Loucy (cell line): ENCODE measurements around the gene PLA2G4F.

Experiments used
- H2AFZ ChIP-seq: fragments of 200-600 bp; sonication (generic); 2 replicates; pipeline ENCODE4 v1.6.0; 2016; ENCODE audit warnings: antibody characterized with exemption, mild to moderate bottlenecking, low read length, moderate library complexity
- H3F3A ChIP-seq: fragments of 200-600 bp; 2 replicates; pipeline ENCODE4 v1.6.0; 2016; ENCODE audit warnings: antibody characterized with exemption, low read depth, mild to moderate bottlenecking
- H3K27me3 ChIP-seq: fragments of 200-600 bp; sonication (generic); 2 replicates; pipeline ENCODE4 v1.6.1; 2014; ENCODE audit warnings: low read length, mild to moderate bottlenecking; ENCODE audit not compliant: insufficient read depth, poor library complexity, severe bottlenecking
- H3K36me3 ChIP-seq: fragments of 200-600 bp; sonication (generic); 2 replicates; pipeline ENCODE4 v1.6.1; 2016; ENCODE audit warnings: low read length; ENCODE audit not compliant: insufficient read depth
- H3K4me1 ChIP-seq: fragments of 200-600 bp; sonication (generic); 2 replicates; pipeline ENCODE4 v1.5.1; 2014; ENCODE audit warnings: low read length, mild to moderate bottlenecking; ENCODE audit not compliant: insufficient read depth, poor library complexity, severe bottlenecking
- H3K4me2 ChIP-seq: fragments of 200-600 bp; sonication (generic); 2 replicates; pipeline ENCODE4 v1.6.0; 2014; ENCODE audit warnings: antibody characterized with exemption, low read length, low read depth, mild to moderate bottlenecking; ENCODE audit not compliant: poor library complexity, severe bottlenecking
- H3K4me3 ChIP-seq: fragments of 200-600 bp; sonication (generic); 2 replicates; pipeline ENCODE4 v1.5.1; 2014; ENCODE audit warnings: low read length, mild to moderate bottlenecking, mixed read lengths; ENCODE audit not compliant: poor library complexity, severe bottlenecking
- H3K79me2 ChIP-seq: fragments of 200-600 bp; sonication (generic); 2 replicates; pipeline ENCODE4 v1.6.1; 2014; ENCODE audit warnings: low read length; ENCODE audit not compliant: insufficient read depth
- H3K9ac ChIP-seq: fragments of 200-600 bp; sonication (generic); 2 replicates; pipeline ENCODE4 v1.6.0; 2014; ENCODE audit warnings: mild to moderate bottlenecking, low read depth, low read length, moderate library complexity; ENCODE audit not compliant: poor library complexity, severe bottlenecking
- H3K9me2 ChIP-seq: fragments of 200-600 bp; sonication (generic); replicated peaks from 2 replicates; pipeline ENCODE4 v1.6.1; 2016; ENCODE audit warnings: low read depth, low read length, mixed read lengths
- H3K9me3 ChIP-seq: fragments of 200-600 bp; sonication (generic); 2 replicates; pipeline ENCODE4 v1.6.1; 2014; ENCODE audit warnings: mild to moderate bottlenecking, antibody characterized with exemption, low read length, low read depth; ENCODE audit not compliant: insufficient read depth
- H4K20me1 ChIP-seq: fragments of 200-600 bp; sonication (generic); 2 replicates; pipeline ENCODE4 v1.6.0; 2014; ENCODE audit warnings: antibody characterized with exemption, low read length, mild to moderate bottlenecking; ENCODE audit not compliant: insufficient read depth, poor library complexity, severe bottlenecking
- EZH2phosphoT487 ChIP-seq: fragments of 200-600 bp; IDR thresholded peaks from 2 replicates; pipeline ENCODE4 v1.6.1; 2018; ENCODE audit warnings: antibody characterized with exemption, mild to moderate bottlenecking, moderate library complexity, borderline replicate concordance
- TF ChIP-seq, protein P1 (sequence below): fragments of 200-600 bp; sonication (generic); conservative IDR thresholded peaks from 2 replicates; pipeline ENCODE4 v1.5.1; 2014; ENCODE audit warnings: mild to moderate bottlenecking, antibody characterized with exemption, low read length

Gene PLA2G4F

GRCh38 chr15:42120285-42120684, 36.2 kb downstream of the PLA2G4F start:
- Histone ChIP-seq H3K4me1 (no peaks in the 10 kb centered on the region), H3K36me3 (no peaks in the 10 kb centered on the region), H3K4me2 (no peak overlapping the region), H3K27me3 (no peaks in the 10 kb centered on the region), H4K20me1 (no peaks in the 10 kb centered on the region), H3K9ac (no peak overlapping the region), H3K9me2 (no peaks in the 10 kb centered on the region), H3F3A (no peaks in the 10 kb centered on the region), H3K79me2 (no peaks in the 10 kb centered on the region), H2AFZ (0 out of 2 replicates have a peak overlapping the region, but pooled peaks have one; percentile 35), H3K9me3 (no peaks in the 10 kb centered on the region), H3K4me3 (no peak overlapping the region)
- TF ChIP-seq, protein P1, sequence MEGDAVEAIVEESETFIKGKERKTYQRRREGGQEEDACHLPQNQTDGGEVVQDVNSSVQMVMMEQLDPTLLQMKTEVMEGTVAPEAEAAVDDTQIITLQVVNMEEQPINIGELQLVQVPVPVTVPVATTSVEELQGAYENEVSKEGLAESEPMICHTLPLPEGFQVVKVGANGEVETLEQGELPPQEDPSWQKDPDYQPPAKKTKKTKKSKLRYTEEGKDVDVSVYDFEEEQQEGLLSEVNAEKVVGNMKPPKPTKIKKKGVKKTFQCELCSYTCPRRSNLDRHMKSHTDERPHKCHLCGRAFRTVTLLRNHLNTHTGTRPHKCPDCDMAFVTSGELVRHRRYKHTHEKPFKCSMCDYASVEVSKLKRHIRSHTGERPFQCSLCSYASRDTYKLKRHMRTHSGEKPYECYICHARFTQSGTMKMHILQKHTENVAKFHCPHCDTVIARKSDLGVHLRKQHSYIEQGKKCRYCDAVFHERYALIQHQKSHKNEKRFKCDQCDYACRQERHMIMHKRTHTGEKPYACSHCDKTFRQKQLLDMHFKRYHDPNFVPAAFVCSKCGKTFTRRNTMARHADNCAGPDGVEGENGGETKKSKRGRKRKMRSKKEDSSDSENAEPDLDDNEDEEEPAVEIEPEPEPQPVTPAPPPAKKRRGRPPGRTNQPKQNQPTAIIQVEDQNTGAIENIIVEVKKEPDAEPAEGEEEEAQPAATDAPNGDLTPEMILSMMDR: no peak
- no peak for TF ChIP-seq EZH2phosphoT487

DNA sequence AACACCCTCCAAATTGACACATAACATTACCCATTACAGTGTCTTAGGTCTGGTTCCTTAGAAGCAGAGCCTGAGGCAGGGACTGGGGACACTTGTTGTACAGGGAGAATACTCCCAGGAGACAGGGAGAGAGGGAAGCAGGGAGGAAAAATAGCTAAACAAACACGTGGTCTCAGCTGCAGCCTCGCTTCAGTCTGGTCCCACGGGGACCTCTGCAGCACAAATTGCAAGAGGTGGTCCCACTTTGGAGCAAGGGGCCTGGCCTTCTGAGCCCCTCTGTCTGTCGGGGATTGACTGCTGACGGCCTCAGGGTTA, 37.0 kb downstream of the PLA2G4F start:
- H3K9me3 ChIP-seq: no peaks in the 10 kb centered on the region
- no peak overlapping the region for H3K4me3 ChIP-seq
- no peak overlapping the region for H3K9ac ChIP-seq
- TF ChIP-seq, protein P1: no peak
- no peak for TF ChIP-seq EZH2phosphoT487
- H3K4me1 ChIP-seq: no peaks in the 10 kb centered on the region
- no peaks in the 10 kb centered on the region for H3F3A ChIP-seq
- no peaks in the 10 kb centered on the region for H3K36me3 ChIP-seq
- H3K79me2 ChIP-seq: no peaks in the 10 kb centered on the region
- H3K9me2 ChIP-seq: no peaks in the 10 kb centered on the region
- peak overlapping the region; percentile 35; the same call in 1 of the 2 replicates for H2AFZ ChIP-seq
- no peaks in the 10 kb centered on the region for H4K20me1 ChIP-seq
- no peak overlapping the region for H3K4me2 ChIP-seq
- no peaks in the 10 kb centered on the region for H3K27me3 ChIP-seq

DNA sequence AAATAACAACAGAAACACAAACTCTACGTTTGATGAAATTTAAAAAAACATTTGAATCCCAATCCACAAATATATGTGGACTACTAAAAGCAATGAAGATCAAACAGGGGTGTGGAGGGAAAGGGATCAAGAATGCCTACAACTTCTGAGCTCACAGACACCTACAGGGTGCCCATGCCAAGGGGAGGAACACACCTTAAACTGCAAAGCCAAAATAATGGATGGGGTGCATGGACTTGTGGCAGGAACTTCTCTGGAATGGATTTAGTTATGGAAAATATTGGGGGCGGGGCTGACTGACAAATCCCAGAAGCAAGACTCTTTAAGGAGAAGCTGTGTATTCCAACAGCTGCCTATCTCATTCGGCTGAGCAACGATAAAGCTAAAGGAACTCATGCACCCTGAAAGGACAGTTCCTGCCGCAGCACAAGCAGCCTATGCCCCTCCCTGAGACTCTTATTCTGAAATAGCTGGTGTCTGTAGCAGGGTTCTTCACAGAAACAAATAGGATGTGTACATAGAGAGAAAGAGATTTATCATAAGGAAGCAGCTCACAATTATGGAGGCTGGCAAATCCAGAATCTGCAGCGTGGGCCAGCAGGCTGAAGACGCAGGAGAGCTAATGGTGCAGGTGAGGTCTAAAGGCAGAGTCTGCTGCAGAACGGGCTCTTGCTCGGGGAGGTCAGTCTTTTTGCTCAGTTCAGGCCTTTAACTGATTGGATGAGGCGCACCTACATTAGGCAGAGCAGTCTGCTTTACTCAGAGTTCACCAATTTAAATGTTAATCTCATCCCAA, 37.6 kb downstream of the PLA2G4F start:
- H3K9me2 ChIP-seq: no peaks in the 10 kb centered on the region
- no peak for TF ChIP-seq EZH2phosphoT487
- TF ChIP-seq, protein P1: no peak
- 0 out of 2 replicates have a peak overlapping the region, but pooled peaks have one; percentile 44 for H2AFZ ChIP-seq
- H4K20me1 ChIP-seq: no peaks in the 10 kb centered on the region
- no peaks in the 10 kb centered on the region for H3K4me1 ChIP-seq
- H3F3A ChIP-seq: no peaks in the 10 kb centered on the region
- no peaks in the 10 kb centered on the region for H3K27me3 ChIP-seq
- no peak overlapping the region for H3K4me2 ChIP-seq
- H3K79me2 ChIP-seq: no peaks in the 10 kb centered on the region
- H3K9me3 ChIP-seq: no peaks in the 10 kb centered on the region
- no peaks in the 10 kb centered on the region for H3K36me3 ChIP-seq
- H3K9ac ChIP-seq: no peak overlapping the region
- H3K4me3 ChIP-seq: no peak overlapping the region
